ENCODE results near the gene ARL6IP6.
"Not testable (repeated sequence)": the region's sequence is repeated elsewhere in the genome, so short reads cannot be mapped to it uniquely, and the experiment has no call there.

The ARL6IP6 gene

DNA sequence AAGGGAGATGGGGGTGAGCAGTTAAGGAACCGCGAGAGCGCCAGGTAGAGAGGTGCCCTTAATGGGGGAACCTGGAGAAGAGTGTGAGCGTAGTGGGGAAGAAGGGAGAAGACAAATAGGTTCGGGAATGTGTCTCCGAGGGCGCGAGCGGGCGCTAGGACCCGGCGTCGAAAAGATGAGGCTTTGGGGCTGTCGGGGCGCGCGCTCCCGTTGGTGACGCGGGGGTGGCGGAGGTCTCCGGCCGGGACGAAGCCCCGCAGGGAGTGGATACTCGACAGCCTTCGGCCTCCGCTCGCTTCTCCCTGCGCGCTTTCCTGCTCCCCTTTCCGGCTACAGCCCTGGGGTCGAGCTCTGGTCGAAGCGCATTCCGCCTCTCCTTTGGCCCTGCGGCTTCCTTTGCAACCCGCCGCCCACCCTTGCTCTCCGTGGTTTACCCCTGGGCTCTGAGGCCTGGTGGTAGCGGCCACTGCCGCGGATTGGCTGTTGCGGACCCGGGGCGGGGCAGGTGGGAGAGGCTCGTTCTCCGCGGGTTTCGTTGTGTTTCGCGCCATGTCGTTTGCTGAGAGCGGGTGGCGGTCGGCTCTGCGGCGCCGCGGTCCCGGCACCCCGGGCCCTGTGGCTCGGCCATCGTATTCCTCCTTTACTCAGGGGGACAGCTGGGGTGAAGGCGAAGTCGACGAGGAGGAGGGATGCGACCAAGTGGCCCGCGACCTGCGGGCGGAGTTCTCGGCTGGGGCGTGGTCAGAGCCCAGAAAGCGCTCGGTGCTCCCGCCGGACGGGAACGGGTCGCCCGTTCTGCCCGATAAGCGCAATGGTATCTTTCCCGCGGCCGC lies at the start of gene ARL6IP6:
Gene ARL6IP6 (plus strand): TSS at position 545 of the 833 bp plus-strand sequence. CDS start 5 bp downstream, at position 550.
- peak; percentile 88 for DNase-seq

DNA sequence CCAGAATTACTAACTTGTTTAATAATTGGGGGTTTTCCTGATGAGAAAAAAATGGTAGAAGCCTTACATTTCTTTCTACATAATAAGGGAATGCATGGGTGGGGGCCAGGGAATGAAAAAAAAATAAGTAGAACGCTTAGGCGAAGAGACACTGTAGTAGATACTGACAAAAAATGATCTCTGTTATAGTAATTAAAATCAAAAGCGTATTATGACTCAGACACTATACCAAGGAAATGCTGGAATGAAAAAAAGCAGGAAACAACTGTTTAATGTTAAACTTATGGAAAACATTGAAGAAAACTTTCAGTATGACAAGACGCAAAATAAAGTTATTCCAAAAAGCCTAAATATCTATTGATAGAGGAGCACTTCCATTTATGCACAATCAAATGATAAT lies 44.1 kb upstream of the ARL6IP6 start:
- DNase-seq = no peak

DNA sequence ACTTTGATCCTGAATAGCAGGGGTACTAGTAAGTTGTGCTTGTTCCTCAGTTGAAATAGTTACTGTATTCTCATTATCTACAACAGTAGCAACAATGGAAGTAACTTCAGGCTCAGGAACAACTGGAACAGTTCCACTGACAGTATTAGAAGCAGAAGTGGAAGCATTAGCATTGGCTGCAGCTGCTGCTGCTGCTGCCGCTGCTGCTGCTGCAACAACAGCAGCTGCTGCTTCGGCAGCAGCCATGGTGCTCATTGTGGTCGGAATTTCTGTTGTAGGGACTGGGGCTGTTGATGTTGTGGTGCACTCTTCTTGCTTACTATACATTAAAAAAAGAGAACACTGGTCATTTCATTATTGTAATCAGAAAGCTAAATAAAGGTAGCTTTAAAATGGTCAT lies 42.0 kb upstream of the ARL6IP6 start:
- no peak for DNase-seq

DNA sequence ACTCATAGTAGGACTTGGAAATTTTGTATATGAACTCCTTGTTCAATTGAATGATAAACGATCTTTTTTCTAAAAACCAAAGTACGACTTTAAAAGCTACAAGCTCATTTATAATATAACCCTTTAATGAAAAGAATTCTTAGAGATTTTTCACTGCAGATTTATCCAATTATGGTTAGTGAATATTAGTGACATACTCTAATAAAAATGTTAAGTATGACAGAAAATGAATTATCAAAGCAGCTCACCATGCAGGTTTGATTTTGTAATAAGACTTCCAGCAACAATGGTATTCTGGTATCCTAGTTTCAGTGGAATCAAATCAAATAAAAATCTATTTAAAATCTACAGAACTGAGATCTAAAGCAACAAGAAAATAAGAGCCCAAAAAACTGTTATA lies 39.6 kb upstream of the ARL6IP6 start:
- DNase-seq = peak; percentile 25

DNA sequence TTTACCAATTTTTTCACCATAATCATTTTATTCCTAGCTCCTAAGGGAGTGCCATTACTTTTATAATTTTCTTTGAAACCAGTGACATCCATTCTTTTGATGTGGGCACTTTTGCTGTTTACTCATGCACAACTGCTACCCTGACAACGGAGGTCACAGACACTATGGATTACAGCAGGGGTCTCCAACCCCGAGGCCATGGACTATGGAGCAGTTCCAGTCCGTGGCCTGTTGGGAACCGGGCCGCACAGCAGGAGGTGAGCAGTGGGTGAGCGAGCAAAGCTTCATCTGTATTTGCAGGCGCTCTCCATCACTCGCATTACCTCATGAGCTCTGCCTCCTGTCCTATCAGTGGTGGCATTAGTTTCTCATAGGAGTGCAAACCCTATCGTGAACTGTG lies 35.8 kb upstream of the ARL6IP6 start:
- no peak for DNase-seq

DNA sequence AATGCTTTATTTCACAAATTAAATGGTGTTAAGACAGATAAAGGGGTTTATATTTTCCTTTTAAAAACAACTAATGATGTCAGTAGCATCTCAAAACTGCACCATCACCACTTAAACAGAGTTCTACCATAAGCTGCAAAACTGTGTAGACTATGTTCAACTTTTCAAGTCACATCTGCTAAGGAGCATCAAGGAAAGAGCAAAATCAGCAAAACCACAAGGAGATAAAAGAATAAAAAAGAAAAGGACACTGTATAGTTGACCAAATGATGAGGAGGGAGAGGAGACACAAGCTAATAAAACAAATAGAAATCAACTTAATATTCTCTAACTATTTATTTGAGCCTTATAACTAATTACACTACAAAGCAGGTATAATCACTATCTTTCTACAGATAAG lies 35.0 kb upstream of the ARL6IP6 start:
- DNase-seq = no peak

DNA sequence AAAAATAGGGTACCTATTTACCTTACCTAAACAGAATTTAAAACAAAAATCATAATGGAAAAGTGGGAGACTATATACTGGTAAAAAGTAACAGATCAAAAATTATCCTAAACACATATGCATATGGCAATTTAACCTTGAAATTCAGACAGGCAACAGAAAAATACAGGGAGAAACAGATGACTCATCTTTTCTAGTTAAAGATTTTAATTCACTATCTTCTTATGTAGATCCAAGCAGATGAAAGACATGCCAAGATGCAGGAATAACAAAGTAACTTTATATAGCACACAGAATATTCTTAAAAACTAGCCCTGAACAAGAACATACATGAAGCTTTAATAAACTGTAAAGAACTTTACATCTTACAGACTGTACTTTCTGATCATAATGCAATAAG lies 32.1 kb upstream of the ARL6IP6 start:
- no peak for DNase-seq

DNA sequence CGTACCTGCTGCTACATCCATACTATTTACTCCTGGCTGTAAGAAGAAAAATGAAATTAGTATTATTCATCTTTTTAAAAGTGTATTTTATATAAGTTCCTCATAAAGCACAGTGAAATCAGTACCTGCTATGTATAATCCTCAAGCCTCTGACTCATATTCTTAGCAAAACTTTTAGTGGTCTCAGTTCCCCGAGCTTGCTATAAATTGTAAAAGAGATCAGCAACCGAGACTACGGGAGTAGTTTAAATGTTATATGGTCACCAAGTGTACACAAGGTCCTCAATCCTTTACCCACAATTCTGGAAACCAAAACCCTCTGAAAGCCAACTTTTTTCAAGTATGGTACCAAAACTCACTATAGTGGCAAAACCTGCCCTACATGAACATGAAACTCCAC lies 25.4 kb upstream of the ARL6IP6 start:
- DNase-seq = no peak

DNA sequence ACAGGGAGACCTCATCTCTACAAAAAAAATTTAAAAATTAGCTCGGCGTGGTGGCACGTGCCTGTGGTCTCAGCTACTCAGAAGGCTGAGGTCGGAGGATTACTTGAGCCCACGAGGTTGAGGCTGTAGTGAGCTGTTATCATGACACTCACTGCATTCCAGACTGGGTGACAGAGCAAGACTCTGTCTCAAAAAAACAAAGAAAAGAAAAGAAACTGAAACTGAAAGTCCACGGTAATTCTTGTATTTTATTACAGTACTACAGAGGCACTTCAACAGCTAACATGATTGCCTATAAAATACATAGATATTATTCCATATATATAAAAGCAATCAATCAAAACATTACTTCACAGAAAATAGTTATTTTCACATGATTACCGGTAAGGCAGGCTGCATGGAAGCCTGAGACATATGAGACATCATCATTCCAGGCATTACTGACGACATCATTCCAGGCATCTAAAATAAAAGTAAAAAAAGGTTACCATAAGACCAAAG lies 24.2 kb upstream of the ARL6IP6 start:
- peak; percentile 64 for DNase-seq

DNA sequence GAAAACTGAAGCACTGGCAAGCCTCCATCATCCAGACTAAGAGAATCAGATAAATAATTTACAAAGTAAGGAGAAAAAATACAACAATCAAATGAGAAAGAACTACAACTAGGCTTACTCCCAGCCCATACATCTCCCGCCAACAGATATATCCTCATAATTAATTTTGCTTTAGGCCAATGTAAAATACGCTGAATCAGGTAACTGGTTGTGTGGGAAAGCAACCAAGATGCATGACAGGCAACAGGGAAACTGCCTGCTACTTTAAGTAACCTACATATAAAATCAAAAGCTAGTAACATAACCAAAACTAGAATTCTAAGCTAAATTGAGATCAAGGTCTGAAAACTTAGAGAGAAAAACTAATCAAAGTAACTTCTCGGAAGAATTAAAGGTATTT lies 22.7 kb upstream of the ARL6IP6 start:
- DNase-seq = no peak

DNA sequence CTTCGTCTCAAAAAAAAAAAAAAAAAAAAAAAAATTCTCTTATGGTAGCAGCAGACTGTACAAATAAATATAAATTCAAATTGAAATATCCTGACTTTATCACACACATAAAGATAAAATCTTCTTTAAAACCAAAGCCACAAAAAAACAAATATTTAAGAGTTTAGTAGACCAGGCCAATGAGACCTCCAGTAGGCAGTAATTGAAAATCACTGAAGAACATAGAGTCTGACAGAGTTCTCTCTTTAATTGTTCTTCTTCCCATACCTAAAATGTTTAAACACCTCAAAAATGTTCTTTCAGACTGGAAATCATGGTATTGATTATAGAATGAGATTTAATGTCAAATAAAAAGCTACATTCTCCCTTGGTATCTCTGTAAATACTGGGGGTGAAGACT lies 21.9 kb upstream of the ARL6IP6 start:
- DNase-seq = peak; percentile 29

DNA sequence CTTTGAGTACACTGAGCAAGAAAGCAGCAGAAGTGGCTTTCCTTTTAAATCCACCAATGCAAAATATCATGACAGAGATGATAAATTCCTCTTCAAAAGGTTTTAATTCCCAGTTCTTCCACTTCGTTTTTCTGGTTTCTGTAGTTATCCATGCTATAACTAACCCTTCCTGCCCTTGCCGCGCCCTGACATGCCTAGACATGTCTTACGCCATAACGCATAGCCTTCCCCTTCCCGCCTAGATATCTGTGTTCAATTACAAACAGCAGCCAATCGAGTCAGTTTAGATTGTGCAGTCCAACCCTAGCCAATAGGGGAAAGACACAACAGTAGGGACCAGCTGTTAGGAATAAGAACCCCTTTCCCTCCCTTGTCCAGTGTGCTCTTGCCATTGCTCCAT lies 17.2 kb upstream of the ARL6IP6 start:
- DNase-seq = no peak

DNA sequence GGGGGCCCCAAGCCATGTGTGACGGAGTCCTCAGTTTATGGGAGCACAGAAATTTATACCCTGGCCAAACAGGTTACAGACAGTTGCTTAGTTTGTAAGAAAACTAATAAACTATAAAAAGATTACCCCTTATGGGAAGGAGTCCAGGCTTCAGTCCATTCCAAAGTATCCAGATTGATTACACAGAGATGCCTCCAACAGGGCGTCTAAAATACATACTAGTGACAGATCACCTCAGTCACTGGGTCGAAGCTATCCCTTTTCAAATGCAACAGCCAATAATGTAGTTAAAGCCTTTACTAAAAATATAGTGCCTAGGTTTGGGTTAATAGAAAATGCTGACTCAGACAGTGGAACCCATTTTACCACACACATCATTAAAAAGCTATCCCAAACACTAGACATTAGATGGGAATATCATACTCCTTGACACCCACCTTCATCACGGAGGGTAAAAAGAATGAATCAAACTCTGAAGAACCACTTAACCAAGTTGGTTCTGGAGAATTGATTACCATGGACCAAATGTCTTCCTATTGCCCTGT lies 11.9 kb upstream of the ARL6IP6 start:
- no peak for DNase-seq

DNA sequence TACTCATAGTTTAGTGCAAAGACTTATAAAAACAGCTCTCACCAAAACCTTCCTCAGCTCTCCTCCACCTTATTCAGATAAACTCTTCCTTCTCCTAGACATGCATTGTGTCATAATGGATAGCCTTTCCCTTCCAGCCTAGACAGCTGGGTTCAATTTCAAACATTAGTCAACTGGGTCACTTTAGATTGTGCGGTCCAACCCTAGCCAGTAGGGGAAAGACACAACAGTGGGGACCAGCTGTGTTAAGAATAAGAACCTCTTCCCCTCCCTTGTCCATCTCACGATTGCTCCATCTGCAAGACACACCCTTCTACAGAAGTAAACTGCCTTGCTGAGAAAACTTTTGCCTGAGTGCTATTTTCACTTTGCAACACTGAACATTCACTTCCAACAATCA lies 9.7 kb upstream of the ARL6IP6 start:
- DNase-seq = no peak

DNA sequence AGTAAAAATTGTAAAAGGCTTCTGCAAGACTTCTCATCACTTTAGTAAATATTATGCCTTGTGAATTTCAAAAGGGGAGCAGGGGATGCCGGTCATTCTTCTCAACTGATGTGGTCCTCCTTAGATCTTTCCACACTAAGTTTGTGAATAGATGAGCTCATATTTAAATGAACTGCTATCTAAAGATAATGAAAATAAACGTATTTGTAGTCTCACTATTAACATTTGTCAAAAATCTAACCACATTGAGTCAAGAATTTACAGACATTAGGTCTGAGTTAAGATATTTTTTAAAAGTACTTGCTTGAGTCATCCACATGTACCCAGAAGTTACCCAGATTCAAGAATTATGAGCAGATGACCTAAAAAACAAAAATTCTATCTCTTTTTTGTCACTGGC lies 7.7 kb upstream of the ARL6IP6 start:
- DNase-seq = peak; percentile 6

DNA sequence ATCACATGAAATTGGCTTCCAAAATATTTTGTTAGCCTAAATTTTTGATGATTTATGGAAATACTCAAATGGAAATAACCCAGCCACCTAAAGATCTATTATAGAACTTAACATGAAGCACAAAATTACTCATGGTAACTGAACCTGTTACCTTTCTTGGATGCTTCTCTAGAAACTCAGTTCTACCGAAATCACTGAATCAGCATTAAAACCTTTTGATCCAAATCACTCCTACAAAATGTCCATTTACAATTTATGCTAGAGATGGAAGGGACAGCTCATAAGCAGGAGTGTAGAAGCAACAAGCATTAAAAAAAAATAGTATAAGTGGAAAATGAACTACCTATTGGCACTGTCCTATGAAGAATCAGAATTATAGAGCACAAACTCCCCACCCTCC lies 3.3 kb upstream of the ARL6IP6 start:
- no peak for DNase-seq

DNA sequence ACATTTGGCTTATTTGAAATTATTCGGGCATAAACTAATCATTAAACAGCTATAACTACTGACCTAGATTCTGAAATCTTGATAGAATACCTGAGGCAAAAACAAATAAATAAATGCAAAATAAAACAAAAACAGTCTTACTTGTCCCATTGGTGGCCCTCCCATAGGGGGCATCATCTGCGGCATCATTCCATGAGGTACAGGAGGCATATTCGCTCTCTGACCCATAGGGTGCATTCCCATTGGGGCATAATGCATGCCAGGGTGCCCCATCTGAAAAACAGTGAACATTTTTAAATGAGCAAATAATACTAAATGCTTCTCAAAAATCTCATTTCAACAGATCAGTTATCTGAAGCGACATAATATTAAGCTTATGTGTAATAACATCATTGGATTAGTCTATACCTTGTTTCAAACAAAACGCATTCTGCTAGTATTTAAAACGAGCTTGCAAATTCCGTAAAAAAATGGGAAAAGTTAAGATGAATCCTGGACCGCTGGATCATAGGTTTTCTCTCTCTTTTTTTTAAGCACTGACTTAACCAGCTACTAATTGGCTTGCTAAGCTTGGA lies 2.5 kb upstream of the ARL6IP6 start:
- DNase-seq = peak; percentile 12

DNA sequence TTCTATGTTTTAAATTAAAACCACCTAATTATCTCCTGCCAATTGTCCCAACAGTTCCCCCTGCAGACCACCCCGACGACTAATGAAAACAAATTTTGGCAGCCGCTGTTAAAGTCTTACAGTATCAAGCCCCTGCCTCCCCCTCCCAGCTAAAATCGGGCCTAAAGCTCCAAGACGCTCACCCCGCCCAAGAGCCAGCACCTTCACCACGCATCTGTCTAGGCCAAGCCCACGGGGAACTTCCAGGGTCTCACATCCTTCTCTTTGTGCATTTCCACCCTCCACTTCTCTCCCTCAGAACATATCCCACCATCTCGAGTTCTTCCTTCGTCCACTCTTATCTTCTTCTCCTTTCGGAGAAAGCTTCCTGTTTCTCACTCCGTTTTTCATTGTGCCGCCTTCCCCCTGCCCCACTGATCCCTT lies 1.6 kb upstream of the ARL6IP6 start:
- DNase-seq = peak; percentile 3

DNA sequence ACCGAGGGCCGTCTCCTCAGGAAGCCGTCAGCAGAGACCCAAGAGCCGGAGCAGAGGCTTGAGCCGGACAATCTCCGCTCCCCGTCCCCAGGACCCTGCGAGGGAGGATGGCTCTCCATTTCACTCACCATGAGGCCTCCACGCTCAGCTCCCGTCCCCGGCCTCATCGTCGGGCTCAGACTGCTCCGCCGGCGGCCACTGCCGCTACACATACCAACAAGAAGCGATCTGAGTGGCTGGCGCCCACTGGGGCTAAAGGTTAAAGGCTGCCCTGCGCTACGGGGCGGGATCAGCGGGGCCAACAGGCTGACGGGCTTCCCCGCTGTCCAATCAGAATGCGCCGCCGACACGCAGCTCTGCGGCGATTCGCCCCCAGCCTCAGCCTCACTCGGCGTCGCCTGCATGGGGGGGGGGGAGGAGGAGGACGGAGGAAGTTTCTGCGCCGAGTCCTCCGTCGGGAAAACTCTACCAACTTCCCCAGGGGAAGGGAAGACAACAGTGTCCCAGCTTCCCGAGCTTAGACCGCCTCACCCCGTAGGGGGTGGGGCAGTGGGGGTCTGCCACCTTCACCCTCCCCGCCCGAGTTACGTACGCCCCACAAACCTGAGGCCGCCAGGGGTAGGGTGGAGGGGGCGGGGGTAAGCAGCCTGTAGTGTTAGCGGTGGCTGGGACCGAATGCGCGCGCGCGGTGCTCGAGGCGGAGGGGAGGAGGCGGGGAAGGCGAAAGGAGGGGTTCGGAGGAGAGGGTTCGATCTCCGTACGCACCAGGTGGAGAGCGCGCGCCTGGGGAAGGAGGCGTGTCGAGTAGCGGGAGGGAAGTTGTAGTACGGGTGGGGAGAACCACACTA lies 968 bp upstream of the ARL6IP6 start, which contains the start of gene PRPF40A:
Gene PRPF40A (minus strand): TSS at position 234 of the 848 bp plus-strand sequence. CDS start 22 bp downstream, at position 212.
- DNase-seq = peak; percentile 98

DNA sequence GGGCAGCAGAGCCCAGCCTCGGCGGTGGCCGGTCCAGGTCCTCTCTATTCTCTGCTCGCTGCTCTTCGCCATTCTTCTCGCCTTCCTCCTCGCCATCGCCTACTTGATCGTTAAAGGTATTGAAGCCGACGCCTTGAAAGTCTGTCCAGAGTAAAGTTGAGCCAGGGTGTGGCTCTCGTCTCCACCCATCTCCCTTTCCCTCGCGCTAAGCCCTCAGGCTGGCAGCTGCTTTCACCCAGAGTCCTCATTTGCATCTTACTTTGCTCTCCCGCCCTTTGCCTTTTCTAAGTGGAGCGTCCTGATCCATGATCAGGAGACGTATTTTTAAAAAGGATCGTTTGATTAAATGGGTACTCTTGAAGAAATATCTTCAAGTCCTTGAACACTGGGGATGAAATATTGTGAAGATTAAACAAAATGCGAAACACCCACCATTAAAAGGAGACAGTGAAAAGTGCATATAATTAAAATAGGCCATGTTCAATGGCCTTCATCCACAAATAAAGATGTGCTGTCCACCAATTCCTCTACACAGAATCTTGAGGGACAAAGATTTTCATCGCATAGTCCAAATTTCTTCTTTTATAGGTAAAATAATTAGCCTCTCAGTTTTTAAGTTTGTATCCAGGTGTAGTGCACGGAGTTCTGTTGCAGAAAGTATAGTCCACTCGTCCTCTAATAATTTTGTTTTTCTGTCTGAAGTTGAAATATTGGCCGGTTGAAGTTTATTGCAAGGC lies 657 bp downstream of the ARL6IP6 start:
- no peak for DNase-seq

DNA sequence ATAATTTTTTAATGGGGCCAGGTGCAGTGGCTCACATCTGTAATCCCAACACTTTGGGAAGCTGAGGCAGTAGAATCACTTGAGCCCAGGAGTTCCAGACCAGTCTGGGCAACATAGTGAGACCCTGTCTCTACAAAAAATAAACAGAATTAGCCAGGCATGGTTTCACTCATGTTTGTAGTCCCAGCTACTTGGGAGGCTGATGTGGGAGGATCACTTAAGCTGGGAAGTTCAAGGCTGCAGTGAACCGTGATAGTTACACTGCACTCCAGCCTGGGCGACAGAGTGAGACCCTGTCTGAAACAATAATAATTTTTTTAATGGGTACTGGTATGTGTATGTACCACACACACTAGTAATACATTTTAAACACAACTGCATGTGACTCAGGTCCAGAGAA lies 2.4 kb downstream of the ARL6IP6 start:
- no peak for DNase-seq

DNA sequence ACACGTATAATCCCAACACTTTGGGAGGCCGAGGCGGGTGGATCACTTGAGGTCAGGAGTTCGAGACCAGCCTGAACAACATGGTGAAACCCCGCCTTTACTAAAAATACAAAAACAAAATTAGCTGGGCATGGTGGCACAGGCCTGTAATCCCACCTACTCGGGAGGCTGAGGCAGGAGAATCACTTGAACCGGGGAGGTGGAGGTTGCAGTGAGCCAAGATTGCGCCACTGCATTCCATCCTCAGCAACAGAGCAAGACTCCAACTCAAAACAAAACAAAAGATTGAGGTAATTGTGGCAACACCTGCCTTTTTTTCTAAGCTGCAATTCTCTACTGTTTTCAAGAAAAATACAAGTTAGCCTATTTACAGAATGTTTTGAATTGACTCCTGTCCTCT lies 4.2 kb downstream of the ARL6IP6 start:
- not testable (repeated sequence) for DNase-seq

Measured in fibroblast of upper back skin (primary cell).